ENCODE measurements around the gene EIF4A3. TPM values are rescaled to one million over a fixed set of nuclear protein-coding genes. Genes with fewer than 3 reads are reported as not detected.
A peak's percentile ranks its signal among the peaks of the same experiment; 100 is the strongest.

The EIF4A3 gene
- 10 to 100 TPM; 73.6 to 95.6 (median 82.0) TPM for polyA plus RNA-seq (ENCODE audit: insufficient read depth in 1 of 5, insufficient read length in 5 of 5, low replicate concordance in 1 of 5)
- long read RNA-seq, donor 1, transcript EIF4A3-201 (12 exons, 1,734 nt), result major isoform, 56 of 63 reads
- long read RNA-seq, donor 1, partial matches to known transcripts, result 0 of 63 reads
- long read RNA-seq, donor 1, other reads (novel, unspliced or antisense), result 0 of 63 reads
- long read RNA-seq, donor 2, transcript EIF4A3-201 (12 exons, 1,734 nt), result major isoform, 29 of 30 reads
- long read RNA-seq, donor 2, partial matches to known transcripts, result 0 of 30 reads
- long read RNA-seq, donor 2, other reads (novel, unspliced or antisense), result 0 of 30 reads
- long read RNA-seq, donor 3, transcript EIF4A3-201 (12 exons, 1,734 nt), result major isoform, 35 of 59 reads
- long read RNA-seq, donor 3, partial matches to known transcripts, result 19 of 59 reads
- long read RNA-seq, donor 3, other reads (novel, unspliced or antisense), result 0 of 59 reads
- long read RNA-seq, donor 4, transcript EIF4A3-201 (12 exons, 1,734 nt), result major isoform, 21 of 23 reads
- long read RNA-seq, donor 4, partial matches to known transcripts, result 0 of 23 reads
- long read RNA-seq, donor 4, other reads (novel, unspliced or antisense), result 0 of 23 reads
- long read RNA-seq, donor 5, transcript EIF4A3-201 (12 exons, 1,734 nt), result major isoform, 49 of 61 reads
- long read RNA-seq, donor 5, partial matches to known transcripts, result 8 of 61 reads
- long read RNA-seq, donor 5, other reads (novel, unspliced or antisense), result 0 of 61 reads
- long read RNA-seq, donor 6, transcript EIF4A3-201 (12 exons, 1,734 nt), result major isoform, 55 of 58 reads
- long read RNA-seq, donor 6, partial matches to known transcripts, result 0 of 58 reads
- long read RNA-seq, donor 6, other reads (novel, unspliced or antisense), result 0 of 58 reads
- long read RNA-seq, donor 7, transcript EIF4A3-201 (12 exons, 1,734 nt), result major isoform, 12 of 14 reads
- long read RNA-seq, donor 7, partial matches to known transcripts, result 0 of 14 reads
- long read RNA-seq, donor 7, other reads (novel, unspliced or antisense), result 0 of 14 reads
- long read RNA-seq, donor 8, transcript EIF4A3-201 (12 exons, 1,734 nt), result major isoform, 23 of 23 reads
- long read RNA-seq, donor 8, partial matches to known transcripts, result 0 of 23 reads
- long read RNA-seq, donor 8, other reads (novel, unspliced or antisense), result 0 of 23 reads

- peak; percentile 99 to 100 for DNase-seq
Observed at GRCh38 chr17:80147035-80147822, at the start of gene EIF4A3. EIF4A3 (minus strand) TSS chr17:80147128; CDS start chr17:80146961, 167 bp downstream.

- no peak for DNase-seq
Observed at GRCh38 chr17:80196652-80197051, 49.7 kb upstream of the EIF4A3 start.

- DNase-seq, result no peak
Observed at GRCh38 chr17:80195671-80196529, 49.0 kb upstream of the EIF4A3 start.

- no peak for DNase-seq
Observed at GRCh38 chr17:80195141-80195540, 48.2 kb upstream of the EIF4A3 start.

GRCh38 chr17:80191865-80192661 is 45.1 kb upstream of the EIF4A3 start:
- DNase-seq, result no peak

- no peak for DNase-seq
Observed at GRCh38 chr17:80191192-80191591, 44.3 kb upstream of the EIF4A3 start.

- no peak for DNase-seq
Observed at GRCh38 chr17:80190716-80191115, 43.8 kb upstream of the EIF4A3 start.

- DNase-seq, result no peak
Observed at GRCh38 chr17:80189611-80190010, 42.7 kb upstream of the EIF4A3 start.

GRCh38 chr17:80187515-80187941 is 40.6 kb upstream of the EIF4A3 start:
- DNase-seq, result no peak

- DNase-seq, result no peak
Observed at GRCh38 chr17:80187090-80187489, 40.2 kb upstream of the EIF4A3 start.

GRCh38 chr17:80185968-80186367 is 39.0 kb upstream of the EIF4A3 start:
- DNase-seq, result no peak

- no peak for DNase-seq
Observed at GRCh38 chr17:80184423-80184714, 37.4 kb upstream of the EIF4A3 start.

- no peak for DNase-seq
Observed at GRCh38 chr17:80183581-80184422, 36.9 kb upstream of the EIF4A3 start.

GRCh38 chr17:80182845-80183223 is 35.9 kb upstream of the EIF4A3 start:
- DNase-seq, result no peak

GRCh38 chr17:80182118-80182844 is 35.4 kb upstream of the EIF4A3 start:
- DNase-seq, result no peak

GRCh38 chr17:80181431-80181830 is 34.5 kb upstream of the EIF4A3 start:
- DNase-seq, result no peak

GRCh38 chr17:80180192-80180591 is 33.3 kb upstream of the EIF4A3 start:
- DNase-seq, result no peak
